Activated naive CD4-positive, alpha-beta T cell treated with anti-CD3 and anti-CD28 coated beads, Interleukin-2, amount 10 ng/mL, durations not matched to agents 7 days and 5 days (primary cell): ENCODE data around the gene KCND2.

ENCODE experiments used
- CTCF ChIA-PET: fragments of 350-600 bp; sonication (Branson Sonifier 250); formaldehyde crosslinking; loops from one replicate; lab custom pipeline; 2021; ENCODE audit warnings: antibody characterized with exemption; lab: Charles Lee
- DNase-seq: peaks from one replicate; pipeline ENCODE4 v3.0.0-alpha.2; 2020
- H3K27ac Mint-ChIP-seq: one replicate; pipeline ENCODE4 v1.8.0; 2021; ENCODE audit warnings: mild to moderate bottlenecking, moderate library complexity, mixed read lengths
- H3K27me3 Mint-ChIP-seq: one replicate; pipeline ENCODE4 v1.8.0; 2021; ENCODE audit warnings: mild to moderate bottlenecking, mixed read lengths
- H3K36me3 Mint-ChIP-seq: one replicate; pipeline ENCODE4 v1.8.0; 2021; ENCODE audit warnings: mixed read lengths
- H3K4me1 Mint-ChIP-seq: one replicate; pipeline ENCODE4 v1.8.0; 2021; ENCODE audit warnings: mixed read lengths
- H3K4me3 Mint-ChIP-seq: one replicate; pipeline ENCODE4 v1.8.0; 2021; ENCODE audit warnings: mild to moderate bottlenecking, moderate library complexity, mixed read lengths
- H3K9me3 Mint-ChIP-seq: one replicate; pipeline ENCODE4 v1.8.0; 2021; ENCODE audit warnings: mixed read lengths

KCND2 gene

GRCh38 chr7:120344276-120344675, 71.3 kb downstream of the KCND2 start:
- no peak overlapping the region for H3K4me3 Mint-ChIP-seq
- no peak for DNase-seq
- H3K27me3 Mint-ChIP-seq: no peaks in the 10 kb centered on the region
- H3K9me3 Mint-ChIP-seq: no peaks in the 10 kb centered on the region
- H3K36me3 Mint-ChIP-seq: no peaks in the 10 kb centered on the region
- CTCF ChIA-PET: no interaction called here
- H3K27ac Mint-ChIP-seq: no peak overlapping the region
- no peaks in the 10 kb centered on the region for H3K4me1 Mint-ChIP-seq

- Mint-ChIP-seq H3K27me3 (no peaks in the 10 kb centered on the region), H3K4me1 (no peaks in the 10 kb centered on the region), H3K9me3 (no peaks in the 10 kb centered on the region), H3K27ac (no peak overlapping the region), H3K4me3 (no peak overlapping the region), H3K36me3 (no peaks in the 10 kb centered on the region)
- DNase-seq: no peak
- CTCF ChIA-PET: no interaction called here
Measured at GRCh38 chr7:120353171-120353570, 80.2 kb downstream of the KCND2 start.

GRCh38 chr7:120360918-120361317, 87.9 kb downstream of the KCND2 start:
- Mint-ChIP-seq H3K36me3 (no peaks in the 10 kb centered on the region), H3K4me1 (no peaks in the 10 kb centered on the region), H3K9me3 (peaks cover 5% of the 10 kb centered on the region), H3K4me3 (no peak overlapping the region), H3K27ac (no peak overlapping the region), H3K27me3 (no peaks in the 10 kb centered on the region)
- no peak for DNase-seq
- CTCF ChIA-PET: no interaction called here

- H3K9me3 Mint-ChIP-seq: peaks cover 5% of the 10 kb centered on the region
- H3K4me3 Mint-ChIP-seq: no peak overlapping the region
- H3K4me1 Mint-ChIP-seq: no peaks in the 10 kb centered on the region
- no peaks in the 10 kb centered on the region for H3K36me3 Mint-ChIP-seq
- no peak overlapping the region for H3K27ac Mint-ChIP-seq
- DNase-seq: no peak
- CTCF ChIA-PET: no interaction called here
- H3K27me3 Mint-ChIP-seq: no peaks in the 10 kb centered on the region
Measured at GRCh38 chr7:120363414-120363813, 90.4 kb downstream of the KCND2 start.

GRCh38 chr7:120370954-120371353, 98.0 kb downstream of the KCND2 start:
- H3K4me1 Mint-ChIP-seq: no peaks in the 10 kb centered on the region
- H3K4me3 Mint-ChIP-seq: no peak overlapping the region

GRCh38 chr7:120373174-120373573, 100.2 kb downstream of the KCND2 start:
- Mint-ChIP-seq H3K4me3 (no peak overlapping the region), H3K4me1 (no peaks in the 10 kb centered on the region), H3K27me3 (no peaks in the 10 kb centered on the region), H3K9me3 (no peaks in the 10 kb centered on the region), H3K27ac (no peak overlapping the region), H3K36me3 (no peaks in the 10 kb centered on the region)
- CTCF ChIA-PET: no interaction called here
- DNase-seq: no peak

More at GRCh38 chr7:120370954-120371353, 98.0 kb downstream of the KCND2 start:
- Mint-ChIP-seq H3K9me3 (no peaks in the 10 kb centered on the region), H3K27ac (no peak overlapping the region), H3K27me3 (no peaks in the 10 kb centered on the region), H3K36me3 (no peaks in the 10 kb centered on the region)
- DNase-seq: no peak
- CTCF ChIA-PET: no interaction called here

GRCh38 chr7:120394595-120394994, 121.6 kb downstream of the KCND2 start:
- DNase-seq: no peak
- Mint-ChIP-seq H3K9me3 (no peaks in the 10 kb centered on the region), H3K27ac (no peak overlapping the region), H3K36me3 (no peaks in the 10 kb centered on the region), H3K4me1 (no peaks in the 10 kb centered on the region), H3K4me3 (no peak overlapping the region), H3K27me3 (no peaks in the 10 kb centered on the region)
- CTCF ChIA-PET: no interaction called here

- H3K9me3 Mint-ChIP-seq: no peaks in the 10 kb centered on the region
- CTCF ChIA-PET: no interaction called here
Measured at GRCh38 chr7:120395526-120396019, 122.6 kb downstream of the KCND2 start.

GRCh38 chr7:120398284-120399000, 125.5 kb downstream of the KCND2 start:
- CTCF ChIA-PET: no interaction called here
- no peaks in the 10 kb centered on the region for H3K36me3 Mint-ChIP-seq
- H3K4me3 Mint-ChIP-seq: no peak overlapping the region
- no peaks in the 10 kb centered on the region for H3K9me3 Mint-ChIP-seq
- no peaks in the 10 kb centered on the region for H3K27me3 Mint-ChIP-seq
- DNase-seq: no peak
- no peak overlapping the region for H3K27ac Mint-ChIP-seq
- H3K4me1 Mint-ChIP-seq: no peaks in the 10 kb centered on the region

More at GRCh38 chr7:120395526-120396019, 122.6 kb downstream of the KCND2 start:
- Mint-ChIP-seq H3K4me1 (no peaks in the 10 kb centered on the region), H3K27me3 (no peaks in the 10 kb centered on the region), H3K4me3 (no peak overlapping the region), H3K36me3 (no peaks in the 10 kb centered on the region), H3K27ac (no peak overlapping the region)
- DNase-seq: no peak

- no peak for DNase-seq
- Mint-ChIP-seq H3K27ac (no peak overlapping the region), H3K27me3 (no peaks in the 10 kb centered on the region), H3K9me3 (no peaks in the 10 kb centered on the region), H3K4me1 (no peaks in the 10 kb centered on the region), H3K4me3 (no peak overlapping the region), H3K36me3 (no peaks in the 10 kb centered on the region)
- CTCF ChIA-PET: no interaction called here
Measured at GRCh38 chr7:120400806-120401455, 128.0 kb downstream of the KCND2 start.

- Mint-ChIP-seq H3K9me3 (no peaks in the 10 kb centered on the region), H3K4me3 (no peak overlapping the region), H3K36me3 (no peaks in the 10 kb centered on the region), H3K27ac (no peak overlapping the region), H3K27me3 (no peaks in the 10 kb centered on the region), H3K4me1 (no peaks in the 10 kb centered on the region)
- DNase-seq: no peak
- CTCF ChIA-PET: no interaction called here
Measured at GRCh38 chr7:120402079-120402767, 129.2 kb downstream of the KCND2 start.

GRCh38 chr7:120402801-120403200, 129.8 kb downstream of the KCND2 start:
- Mint-ChIP-seq H3K4me3 (no peak overlapping the region), H3K4me1 (no peaks in the 10 kb centered on the region), H3K27ac (no peak overlapping the region), H3K9me3 (no peaks in the 10 kb centered on the region), H3K27me3 (no peaks in the 10 kb centered on the region), H3K36me3 (no peaks in the 10 kb centered on the region)
- DNase-seq: no peak
- CTCF ChIA-PET: no interaction called here

GRCh38 chr7:120404042-120404441, 131.1 kb downstream of the KCND2 start:
- H3K36me3 Mint-ChIP-seq: no peaks in the 10 kb centered on the region
- DNase-seq: no peak
- H3K27me3 Mint-ChIP-seq: no peaks in the 10 kb centered on the region
- CTCF ChIA-PET: no interaction called here
- no peak overlapping the region for H3K27ac Mint-ChIP-seq
- H3K9me3 Mint-ChIP-seq: peaks cover 1% of the 10 kb centered on the region
- H3K4me1 Mint-ChIP-seq: no peaks in the 10 kb centered on the region
- H3K4me3 Mint-ChIP-seq: no peak overlapping the region

GRCh38 chr7:120405652-120406051, 132.7 kb downstream of the KCND2 start:
- no peaks in the 10 kb centered on the region for H3K36me3 Mint-ChIP-seq
- peaks cover 4% of the 10 kb centered on the region for H3K9me3 Mint-ChIP-seq
- H3K27ac Mint-ChIP-seq: no peak overlapping the region
- H3K4me3 Mint-ChIP-seq: no peak overlapping the region
- CTCF ChIA-PET: no interaction called here
- DNase-seq: no peak
- no peaks in the 10 kb centered on the region for H3K4me1 Mint-ChIP-seq
- H3K27me3 Mint-ChIP-seq: no peaks in the 10 kb centered on the region

GRCh38 chr7:120407010-120407409, 134.0 kb downstream of the KCND2 start:
- DNase-seq: no peak
- no peaks in the 10 kb centered on the region for H3K36me3 Mint-ChIP-seq
- H3K27me3 Mint-ChIP-seq: no peaks in the 10 kb centered on the region
- no peaks in the 10 kb centered on the region for H3K4me1 Mint-ChIP-seq
- H3K4me3 Mint-ChIP-seq: no peak overlapping the region
- peaks cover 4% of the 10 kb centered on the region for H3K9me3 Mint-ChIP-seq
- no peak overlapping the region for H3K27ac Mint-ChIP-seq
- CTCF ChIA-PET: no interaction called here
